ENCODE results near the gene TUT4. TPM values are rescaled to one million over a fixed set of nuclear protein-coding genes. Genes with fewer than 3 reads are reported as not detected.
A peak's percentile ranks its signal among the peaks of the same experiment; 100 is the strongest.

Gene TUT4
- total and polyA plus RNA-seq, 2 experiments from 2014 or later: 42.6 to 93.3 TPM

- no peak for DNase-seq (ENCODE audit: low read depth in 1 of 2, low spot score in 1 of 2)
- no peak for TF ChIP-seq CTCF (IDR thresholded peaks at IDR 0.05; ENCODE audit: low read depth, low read length)
- no peaks in the 10 kb centered on the region for H3K36me3 ChIP-seq
- peaks cover 8% of the 10 kb centered on the region for H3K4me1 ChIP-seq (ENCODE audit: low read depth)
- no peak overlapping the region for H3K4me3 ChIP-seq
- H3K9me3 ChIP-seq (ENCODE audit: low read depth): no peaks in the 10 kb centered on the region
- no peaks in the 10 kb centered on the region for H3K27me3 ChIP-seq
- no peak overlapping the region for H3K27ac ChIP-seq
Observed at GRCh38 chr1:52558941-52559340, 6.0 kb upstream of the TUT4 start.

DNA sequence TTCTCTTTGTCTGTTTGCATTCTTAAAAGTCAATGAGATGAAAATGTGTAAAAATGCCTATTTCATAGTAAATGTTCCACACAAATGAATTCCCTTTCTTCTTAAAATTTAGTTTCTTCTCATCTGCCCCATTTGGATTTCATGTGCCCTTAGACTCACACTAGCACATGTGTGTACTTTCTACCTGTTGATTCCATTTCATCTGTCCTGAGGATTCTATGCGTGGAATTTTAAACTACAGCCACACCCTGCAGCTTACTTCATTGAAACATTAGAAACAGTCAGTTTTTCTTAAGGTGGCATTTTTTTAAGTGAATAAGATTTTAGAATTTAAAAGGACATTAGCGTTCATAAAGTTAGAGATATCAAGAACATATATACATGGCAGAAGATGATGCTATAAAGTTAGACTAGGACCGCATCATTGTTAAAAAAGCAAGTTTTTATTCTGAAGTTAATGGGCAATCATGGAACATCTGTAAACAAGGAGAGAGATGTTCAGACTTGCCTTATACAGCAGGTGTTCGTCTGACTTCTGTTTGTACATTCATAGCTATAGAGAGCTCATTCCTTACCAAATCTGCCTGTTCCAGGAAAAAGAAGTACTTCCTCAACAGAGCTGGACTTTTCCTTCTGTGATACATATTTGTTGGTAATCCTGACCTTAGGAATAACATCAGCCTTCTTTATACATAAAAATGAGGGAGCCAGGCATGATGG lies 3.9 kb upstream of the TUT4 start:
- DNase-seq (ENCODE audit: low read depth in 1 of 2, low spot score in 1 of 2): no peak
- no peak overlapping the region for H3K4me3 ChIP-seq
- H3K4me1 ChIP-seq (ENCODE audit: low read depth): peaks cover 8% of the 10 kb centered on the region
- H3K36me3 ChIP-seq: no peaks in the 10 kb centered on the region
- no peaks in the 10 kb centered on the region for H3K9me3 ChIP-seq (ENCODE audit: low read depth)
- no peaks in the 10 kb centered on the region for H3K27me3 ChIP-seq
- TF ChIP-seq CTCF (IDR thresholded peaks at IDR 0.05; ENCODE audit: low read depth, low read length): no peak
- no peak overlapping the region for H3K27ac ChIP-seq

- H3K4me1 ChIP-seq (ENCODE audit: low read depth): peaks cover 16% of the 10 kb centered on the region
- no peaks in the 10 kb centered on the region for H3K9me3 ChIP-seq (ENCODE audit: low read depth)
- TF ChIP-seq CTCF (IDR thresholded peaks at IDR 0.05; ENCODE audit: low read depth, low read length): no peak
- H3K4me3 ChIP-seq: peak overlapping the region; percentile 87
- H3K27ac ChIP-seq: peak overlapping the region; percentile 95
- DNase-seq (ENCODE audit: low read depth in 1 of 2, low spot score in 1 of 2): no peak
- H3K27me3 ChIP-seq: no peaks in the 10 kb centered on the region
- no peaks in the 10 kb centered on the region for H3K36me3 ChIP-seq
Observed at GRCh38 chr1:52554756-52555155, 1.9 kb upstream of the TUT4 start.

DNA sequence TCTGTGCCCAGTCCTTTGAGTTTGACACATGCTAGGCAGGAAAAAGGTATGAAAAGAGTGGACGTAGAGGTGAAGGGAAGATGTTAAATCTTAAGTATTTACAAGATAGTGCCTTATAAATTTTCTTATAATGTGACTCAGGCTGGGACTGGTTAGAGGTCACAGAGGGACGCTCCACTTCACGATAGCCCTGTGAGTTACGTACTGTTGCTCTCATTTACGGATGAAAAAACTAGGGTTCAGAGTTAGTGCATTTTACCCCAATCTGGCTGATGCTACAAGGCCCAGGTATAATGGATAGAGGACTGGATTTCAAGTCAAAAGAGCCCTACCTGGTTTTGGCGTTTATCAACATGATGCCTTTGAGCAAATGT lies 1.4 kb upstream of the TUT4 start:
- no peak for TF ChIP-seq CTCF (IDR thresholded peaks at IDR 0.05; ENCODE audit: low read depth, low read length)
- Histone ChIP-seq H3K36me3 (no peaks in the 10 kb centered on the region), H3K9me3 (ENCODE audit: low read depth) (no peaks in the 10 kb centered on the region), H3K27me3 (no peaks in the 10 kb centered on the region), H3K27ac (peak overlapping the region; percentile 95), H3K4me3 (peak overlapping the region; percentile 87), H3K4me1 (ENCODE audit: low read depth) (peaks cover 16% of the 10 kb centered on the region)
- peak in 1 of 2 donors; percentile 7 for DNase-seq (ENCODE audit: low read depth in 1 of 2, low spot score in 1 of 2)

DNA sequence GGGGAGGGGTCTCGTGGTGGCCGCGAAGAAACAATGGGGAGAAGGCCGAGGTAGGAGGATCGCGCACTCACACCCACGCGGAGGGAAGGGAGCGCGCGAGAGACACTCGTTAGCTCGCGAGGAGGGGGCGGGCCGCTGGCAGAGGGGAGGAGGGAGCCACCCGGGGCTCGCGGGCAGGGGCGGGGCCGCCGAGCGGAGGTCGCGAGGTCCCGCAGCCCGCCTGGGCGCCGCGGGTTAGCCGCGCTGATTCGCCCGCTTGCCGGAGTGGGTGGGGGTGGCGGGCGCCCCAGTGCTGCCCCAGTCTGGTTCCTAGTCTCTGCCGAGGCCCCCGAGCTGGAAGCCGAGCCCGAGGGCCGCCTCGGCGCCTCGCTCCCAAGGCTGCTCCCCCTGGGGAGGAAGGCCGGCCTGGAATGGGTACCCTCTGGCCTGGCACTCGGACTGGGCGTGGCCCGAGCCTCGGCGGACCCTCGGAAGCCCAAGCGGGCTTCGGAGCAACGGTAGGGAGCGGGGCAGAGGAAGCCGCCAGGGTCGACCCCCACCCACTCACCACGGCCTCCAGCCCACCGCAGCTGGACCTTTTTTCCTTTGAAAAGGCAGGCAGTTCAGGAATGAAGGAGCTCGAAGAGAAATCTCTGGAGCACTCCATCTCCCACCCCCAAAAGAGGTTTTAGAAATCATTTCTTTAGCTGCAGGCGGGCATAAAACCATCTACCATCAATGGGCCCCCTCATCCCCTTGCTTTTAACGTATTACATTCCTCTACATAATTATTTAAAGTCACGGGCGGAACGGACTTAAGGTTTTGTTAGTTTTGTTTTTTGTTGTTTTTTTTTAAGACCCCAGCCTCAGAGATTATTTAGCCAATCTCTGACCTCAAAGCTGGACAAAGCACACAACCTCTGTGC lies 722 bp upstream of the TUT4 start:
- peak; percentile 92 to 94 for DNase-seq (ENCODE audit: low read depth in 1 of 2, low spot score in 1 of 2)
- Histone ChIP-seq H3K4me3 (peak overlapping the region; percentile 87), H3K27me3 (no peaks in the 10 kb centered on the region), H3K36me3 (no peaks in the 10 kb centered on the region), H3K4me1 (ENCODE audit: low read depth) (peaks cover 16% of the 10 kb centered on the region), H3K27ac (peak overlapping the region; percentile 95), H3K9me3 (ENCODE audit: low read depth) (no peaks in the 10 kb centered on the region)
- no peak for TF ChIP-seq CTCF (IDR thresholded peaks at IDR 0.05; ENCODE audit: low read depth, low read length)

All from cardiac muscle cell (in vitro differentiated cells and primary cell).